Endothelial cell of umbilical vein (primary cell): ENCODE measurements around the gene ETV3L. TPM values are rescaled to one million over a fixed set of nuclear protein-coding genes. Genes with fewer than 3 reads are reported as not detected.

Source experiments
- BruUV-seq: library from RNA; stranded (reverse); fragments of 400-500 nt; replicated peaks from 2 replicates; lab custom pipeline; 2021; lab: Mats Ljungman, UMichigan
- CTCF ChIA-PET: fragments of 300-600, 350-600 bp; sonication (Branson Sonifier 250); formaldehyde crosslinking; loops from one replicate; lab custom pipeline; 2021; ENCODE audit warnings: antibody characterized with exemption, inconsistent platforms; lab: Charles Lee
- POLR2A ChIA-PET: fragments of 300-600, 350-600 bp; sonication (Branson Sonifier 250); formaldehyde crosslinking; loops from one replicate; lab custom pipeline; 2021; ENCODE audit warnings: antibody characterized with exemption, inconsistent platforms; lab: Charles Lee
- DNase-seq: peaks from one replicate; pipeline ENCODE4 v3.0.0-alpha.2; 2011; ENCODE audit warnings: low read depth, low spot score
- FAIRE-seq: peaks from 2 replicates; lab custom pipeline; 2011; peaks lifted over from hg19 to GRCh38; lab: Jason Lieb, UNC
- H2AFZ ChIP-seq: 2 replicates; pipeline ENCODE4 v1.6.0; 2012; ENCODE audit warnings: low read depth, low read length, control low read depth, inconsistent platforms
- H3K27ac ChIP-seq: 2 replicates; pipeline ENCODE4 v1.5.1; 2011; ENCODE audit warnings: low read depth, mild to moderate bottlenecking, control low read depth, low read length, moderate library complexity; ENCODE audit not compliant: insufficient read depth
- H3K27me3 ChIP-seq, 2 experiments: 2 replicates each; pipeline versions ENCODE4 v1.6.0 to v1.6.1; 2011; ENCODE audit warnings: low read length in 2 of 2, mixed read lengths in 1 of 2; ENCODE audit not compliant: control insufficient read depth in 2 of 2, insufficient read depth in 2 of 2
- H3K36me3 ChIP-seq, 2 experiments: 2 replicates in 1 of 2; 3 replicates in 1 of 2; pipeline ENCODE4 v1.5.1; 2011; ENCODE audit warnings: low read length in 2 of 2, mild to moderate bottlenecking in 1 of 2, moderate library complexity in 1 of 2; ENCODE audit not compliant: control insufficient read depth in 2 of 2, insufficient read depth in 2 of 2; ENCODE audit errors: extremely low read depth in 1 of 2
- H3K4me1 ChIP-seq: 3 replicates; pipeline ENCODE4 v1.5.1; 2011; ENCODE audit warnings: mild to moderate bottlenecking, low read length; ENCODE audit not compliant: control insufficient read depth, insufficient read depth; ENCODE audit errors: extremely low read depth
- H3K4me2 ChIP-seq: 2 replicates; pipeline ENCODE4 v1.6.1; 2011; ENCODE audit warnings: low read length, control low read depth, mixed read lengths; ENCODE audit not compliant: insufficient read depth
- H3K4me3 ChIP-seq, 3 experiments: fragments of 200-600 bp in 1 of 3; sonication (generic), shearing (Covaris generic) in 1 of 3; replicated peaks in 1 of 3; 2 replicates each; pipeline ENCODE4 v1.5.1; 2011 to 2016; ENCODE audit warnings: control low read depth in 3 of 3, low read length in 3 of 3, mild to moderate bottlenecking in 2 of 3, inconsistent platforms in 1 of 3, low read depth in 1 of 3, moderate library complexity in 1 of 3; ENCODE audit not compliant: insufficient read depth in 1 of 3
- H3K79me2 ChIP-seq: 2 replicates; pipeline ENCODE4 v1.6.0; 2012; ENCODE audit warnings: low read length, inconsistent platforms; ENCODE audit not compliant: control insufficient read depth, insufficient read depth
- H3K9ac ChIP-seq: replicated peaks from 2 replicates; pipeline ENCODE3; 2011; ENCODE audit warnings: low read length, control low read depth; ENCODE audit not compliant: insufficient read depth; ENCODE audit errors: extremely low read depth
- H3K9me1 ChIP-seq: replicated peaks from 3 replicates; pipeline ENCODE4 v1.6.0; 2011; ENCODE audit warnings: mild to moderate bottlenecking, low read length; ENCODE audit not compliant: control insufficient read depth, insufficient read depth; ENCODE audit errors: extremely low read depth
- H3K9me3 ChIP-seq: replicated peaks from 2 replicates; pipeline ENCODE4 v1.5.1; 2012; ENCODE audit warnings: low read length, inconsistent platforms; ENCODE audit not compliant: control insufficient read depth, insufficient read depth
- H4K20me1 ChIP-seq: replicated peaks from 2 replicates; pipeline ENCODE3; 2011; ENCODE audit warnings: mild to moderate bottlenecking, low read length; ENCODE audit not compliant: control insufficient read depth, insufficient read depth; ENCODE audit errors: extremely low read depth
- EZH2 ChIP-seq: IDR thresholded peaks from 2 replicates; pipeline ENCODE4 v1.6.1; 2012; ENCODE audit warnings: borderline replicate concordance, low read depth, mild to moderate bottlenecking, moderate library complexity, low read length, inconsistent platforms; ENCODE audit not compliant: severe bottlenecking
- FOS ChIP-seq: IDR thresholded peaks from 2 replicates; pipeline ENCODE4 v1.6.1; 2011; ENCODE audit warnings: mild to moderate bottlenecking, low read length, moderate library complexity, borderline replicate concordance; ENCODE audit not compliant: insufficient read depth
- GATA2 ChIP-seq: IDR thresholded peaks from 2 replicates; pipeline ENCODE4 v1.7.0; 2011; ENCODE audit warnings: low read depth, mild to moderate bottlenecking, moderate library complexity, mixed read lengths, low read length; ENCODE audit not compliant: insufficient read length, insufficient read depth
- JUN ChIP-seq: IDR thresholded peaks from 2 replicates; pipeline ENCODE4 v1.6.1; 2011; ENCODE audit warnings: borderline replicate concordance, low read depth; ENCODE audit not compliant: insufficient read length, insufficient read depth
- MYC ChIP-seq: IDR thresholded peaks from one replicate; pipeline ENCODE4 v1.6.1; 2011; ENCODE audit warnings: mild to moderate bottlenecking, low read depth, low read length
- POLR2A ChIP-seq: IDR thresholded peaks from 2 replicates; pipeline ENCODE4 v1.6.1; 2012; ENCODE audit warnings: low read depth, mild to moderate bottlenecking, control low read depth, low read length
- POLR2AphosphoS5 ChIP-seq: IDR thresholded peaks from 2 replicates; pipeline ENCODE4 v1.6.1; 2012; ENCODE audit warnings: low read depth, mild to moderate bottlenecking, control low read depth, low read length, moderate library complexity; ENCODE audit not compliant: insufficient read depth
- dilution Hi-C: fragments of 300-500 bp; cut with MboI; formaldehyde crosslinking; loops from one replicate; pipeline ENCODE4 v1.15.0; 2019; ENCODE audit warnings: low sequenced_read_pairs; ENCODE audit not compliant: extremely low pct_ligation_motif_present
- intact Hi-C: fragments of 100-400 bp; cut with micrococcal nuclease; formaldehyde crosslinking; loops from one replicate; pipeline ENCODE4 v1.10.0; 2022
- polyA plus RNA-seq, 4 experiments: library from polyadenylated mRNA; depleted of rRNA in 3 of 4; stranded (reverse) in 3 of 4; unstranded in 1 of 4; fragments of >200 nt; gene quantifications; 2 replicates each; pipeline versions ENCODE4 v1.2.1 to v1.2.3, GENCODE V29; 2011 to 2012; ENCODE audit warnings: missing spikeins in 1 of 4
- total RNA-seq: library from RNA; stranded (reverse); gene quantifications from 2 replicates; pipeline ENCODE4 v1.2.3, GENCODE V29; 2021
- TF ChIP-seq, protein P1 (sequence below): IDR thresholded peaks from 2 replicates; pipeline ENCODE4 v1.6.1; 2011; ENCODE audit not compliant: insufficient read depth, insufficient read length
- TF ChIP-seq, protein P2 (sequence below), 2 donors: IDR thresholded peaks; 1 replicate in 1 of 2; 2 replicates in 1 of 2; pipeline ENCODE4 v1.5.1; 2011; ENCODE audit warnings: low read length in 2 of 2, mild to moderate bottlenecking in 2 of 2, moderate library complexity in 2 of 2, control low read depth in 1 of 2, inconsistent platforms in 1 of 2, low read depth in 1 of 2; ENCODE audit not compliant: insufficient read depth in 1 of 2; ENCODE audit errors: extremely low read depth in 1 of 2

The ETV3L gene
- total and polyA plus RNA-seq, 2 donors (not counting 3 experiments of a cell fraction or from before 2014, with no cell fraction given) = not detected

- H3K79me2 ChIP-seq = no peaks in the 10 kb centered on the region
- no peak for DNase-seq
- dilution Hi-C loops = no loop called here
- H3K36me3 ChIP-seq = no peaks in the 10 kb centered on the region
- ChIA-PET CTCF (interaction anchor here (1.0 kb wide), 1 partner anchor 12 kb away, joined by 4 read pairs; no protein-coding TSS in a partner anchor), POLR2A (no interaction called here)
- H3K27ac ChIP-seq = no peak overlapping the region
- intact Hi-C loops = no loop called here
- no peaks in the 10 kb centered on the region for H3K9me1 ChIP-seq
- H3K4me3 ChIP-seq = no peak overlapping the region
- H2AFZ ChIP-seq = no peak overlapping the region
- H3K4me2 ChIP-seq = no peak overlapping the region
- H3K4me1 ChIP-seq = no peaks in the 10 kb centered on the region
- peaks cover 2% of the 10 kb centered on the region in 2 experiments for H3K27me3 ChIP-seq
- no peaks in the 10 kb centered on the region for H4K20me1 ChIP-seq
- BruUV-seq = no TSS peak
- no peaks in the 10 kb centered on the region for H3K9me3 ChIP-seq
- FAIRE-seq = no peak
- TF ChIP-seq MYC (no peak), FOS (no peak), POLR2A (no peak), POLR2AphosphoS5 (no peak), EZH2 (no peak), GATA2 (no peak), JUN (no peak)
- TF ChIP-seq, protein P1, sequence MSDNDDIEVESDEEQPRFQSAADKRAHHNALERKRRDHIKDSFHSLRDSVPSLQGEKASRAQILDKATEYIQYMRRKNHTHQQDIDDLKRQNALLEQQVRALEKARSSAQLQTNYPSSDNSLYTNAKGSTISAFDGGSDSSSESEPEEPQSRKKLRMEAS = no peak
- TF ChIP-seq, protein P2, sequence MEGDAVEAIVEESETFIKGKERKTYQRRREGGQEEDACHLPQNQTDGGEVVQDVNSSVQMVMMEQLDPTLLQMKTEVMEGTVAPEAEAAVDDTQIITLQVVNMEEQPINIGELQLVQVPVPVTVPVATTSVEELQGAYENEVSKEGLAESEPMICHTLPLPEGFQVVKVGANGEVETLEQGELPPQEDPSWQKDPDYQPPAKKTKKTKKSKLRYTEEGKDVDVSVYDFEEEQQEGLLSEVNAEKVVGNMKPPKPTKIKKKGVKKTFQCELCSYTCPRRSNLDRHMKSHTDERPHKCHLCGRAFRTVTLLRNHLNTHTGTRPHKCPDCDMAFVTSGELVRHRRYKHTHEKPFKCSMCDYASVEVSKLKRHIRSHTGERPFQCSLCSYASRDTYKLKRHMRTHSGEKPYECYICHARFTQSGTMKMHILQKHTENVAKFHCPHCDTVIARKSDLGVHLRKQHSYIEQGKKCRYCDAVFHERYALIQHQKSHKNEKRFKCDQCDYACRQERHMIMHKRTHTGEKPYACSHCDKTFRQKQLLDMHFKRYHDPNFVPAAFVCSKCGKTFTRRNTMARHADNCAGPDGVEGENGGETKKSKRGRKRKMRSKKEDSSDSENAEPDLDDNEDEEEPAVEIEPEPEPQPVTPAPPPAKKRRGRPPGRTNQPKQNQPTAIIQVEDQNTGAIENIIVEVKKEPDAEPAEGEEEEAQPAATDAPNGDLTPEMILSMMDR (IDR thresholded peaks at IDR 0.05; ENCODE audit: extremely low read depth in 1 of 2, insufficient read depth in 1 of 2, low read depth in 1 of 2, low read length in 2 of 2) = no peak
- H3K9ac ChIP-seq = no peak overlapping the region
These were observed 13.3 kb downstream of the ETV3L start for GRCh38 chr1:157086299-157086698.
